ENCODE measurements around the gene METAP1D.

Gene METAP1D

DNA sequence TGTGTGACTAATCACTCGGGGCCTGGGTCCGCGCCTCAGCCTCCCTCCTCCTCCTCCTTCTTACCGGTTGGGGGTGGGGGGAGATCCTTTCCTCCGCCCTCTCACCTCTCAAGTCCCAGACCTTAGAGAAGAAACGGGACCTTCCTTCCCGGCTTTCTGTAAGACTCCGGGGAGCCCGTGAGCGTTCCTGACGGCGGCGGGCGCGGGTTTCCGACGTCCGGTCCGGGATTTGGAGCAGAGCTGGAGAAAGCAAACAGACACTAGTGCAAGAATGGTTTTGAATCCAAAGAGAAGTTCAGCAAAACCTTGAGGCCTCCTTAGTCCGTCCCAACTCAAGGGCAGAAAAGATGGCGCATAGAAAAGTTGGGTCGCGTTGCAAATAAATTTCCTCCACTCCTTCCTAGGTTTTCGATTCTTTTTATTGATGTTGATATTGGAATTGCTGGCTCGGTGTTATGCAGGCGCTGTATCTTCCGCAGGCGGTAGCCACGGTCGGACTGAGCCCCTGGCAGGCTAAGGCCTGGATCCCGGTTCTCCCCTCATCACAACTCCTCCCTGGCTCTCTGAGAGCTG, 87.5 kb downstream of the METAP1D start:
- no peak for DNase-seq (ENCODE audit: low read depth)
- H3K4me3 ChIP-seq (ENCODE audit: low read depth, low read length): peak overlapping the region; percentile 68

DNA sequence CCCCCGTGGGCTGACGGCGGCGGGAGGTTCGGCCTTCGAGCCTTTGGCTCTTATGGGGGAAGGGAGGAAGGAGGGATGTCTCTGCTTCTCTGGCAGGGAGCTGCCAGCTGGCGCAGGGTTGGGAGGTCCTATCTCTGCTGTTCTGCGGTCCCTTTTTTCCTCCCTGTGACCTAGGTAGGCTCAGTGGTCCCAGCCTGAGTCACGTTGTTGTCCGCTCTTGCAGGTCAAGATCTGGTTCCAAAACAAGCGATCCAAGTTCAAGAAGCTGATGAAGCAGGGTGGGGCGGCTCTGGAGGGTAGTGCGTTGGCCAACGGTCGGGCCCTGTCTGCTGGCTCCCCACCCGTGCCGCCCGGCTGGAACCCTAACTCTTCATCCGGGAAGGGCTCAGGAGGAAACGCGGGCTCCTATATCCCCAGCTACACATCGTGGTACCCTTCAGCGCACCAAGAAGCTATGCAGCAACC, 88.1 kb downstream of the METAP1D start:
- DNase-seq (ENCODE audit: low read depth): no peak
- peak overlapping the region; percentile 68 for H3K4me3 ChIP-seq (ENCODE audit: low read depth, low read length)

DNA sequence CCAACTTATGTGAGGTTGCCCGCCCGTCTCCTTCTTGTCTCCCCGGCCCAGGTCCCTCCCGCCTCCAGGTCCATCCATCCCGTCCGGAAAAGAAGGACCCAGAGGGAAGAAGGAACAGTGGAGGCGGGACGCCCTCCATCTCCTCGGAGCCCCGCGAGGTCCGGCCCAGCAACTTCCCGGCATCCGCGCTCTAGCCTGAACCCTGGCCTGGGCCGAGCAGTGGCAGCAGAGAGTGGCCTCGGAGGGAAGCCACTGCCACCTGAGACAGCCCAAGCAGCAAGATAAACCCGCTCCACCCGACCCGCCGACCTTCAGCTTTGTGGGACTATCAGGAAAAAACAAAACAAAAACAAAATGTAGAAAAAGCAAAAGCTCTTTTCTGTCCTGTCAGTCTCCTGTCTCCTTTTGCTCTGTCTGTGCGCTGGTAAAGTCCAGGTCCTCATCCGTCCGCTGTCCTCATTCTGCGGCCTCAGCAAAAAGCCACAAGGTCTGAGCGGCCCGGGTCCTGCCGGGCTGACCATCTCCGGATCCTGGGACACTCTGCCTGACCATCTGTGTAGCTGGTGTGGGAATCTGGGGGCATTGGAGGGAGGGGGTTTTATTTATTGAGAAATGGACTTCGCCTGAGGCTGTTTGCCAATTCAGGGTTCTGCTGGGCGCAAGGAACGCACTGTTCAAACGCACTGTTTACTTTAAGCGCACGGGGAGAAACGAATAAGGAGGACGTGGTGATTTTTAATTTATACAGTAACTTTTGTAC, 88.7 kb downstream of the METAP1D start:
- H3K4me3 ChIP-seq (ENCODE audit: low read depth, low read length): peak overlapping the region; percentile 68
- no peak for DNase-seq (ENCODE audit: low read depth)

DNA sequence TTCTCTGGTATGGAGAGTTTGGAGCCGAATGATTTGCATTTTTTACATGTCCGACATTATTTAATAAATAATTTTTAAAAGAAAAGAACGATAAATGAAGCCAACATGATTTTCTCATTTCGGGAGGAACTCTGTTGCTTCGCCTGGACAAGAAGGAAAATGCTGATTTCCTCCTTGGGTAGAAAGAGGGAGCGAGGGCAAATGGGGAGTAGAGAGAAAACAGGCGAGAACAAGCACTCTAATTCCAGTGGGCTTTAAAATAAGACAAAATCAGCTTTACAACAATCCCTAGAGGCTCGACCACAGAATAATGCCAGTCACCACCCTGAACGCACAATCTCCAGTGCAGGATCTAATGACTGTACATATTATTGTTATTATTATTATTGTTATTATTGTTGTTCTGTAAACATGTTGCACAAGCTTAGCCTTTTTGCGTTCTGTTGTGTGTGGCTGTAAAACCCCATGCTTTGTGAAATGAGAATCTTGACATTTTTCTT, 89.3 kb downstream of the METAP1D start:
- H3K4me3 ChIP-seq (ENCODE audit: low read depth, low read length): no peak overlapping the region

DNA sequence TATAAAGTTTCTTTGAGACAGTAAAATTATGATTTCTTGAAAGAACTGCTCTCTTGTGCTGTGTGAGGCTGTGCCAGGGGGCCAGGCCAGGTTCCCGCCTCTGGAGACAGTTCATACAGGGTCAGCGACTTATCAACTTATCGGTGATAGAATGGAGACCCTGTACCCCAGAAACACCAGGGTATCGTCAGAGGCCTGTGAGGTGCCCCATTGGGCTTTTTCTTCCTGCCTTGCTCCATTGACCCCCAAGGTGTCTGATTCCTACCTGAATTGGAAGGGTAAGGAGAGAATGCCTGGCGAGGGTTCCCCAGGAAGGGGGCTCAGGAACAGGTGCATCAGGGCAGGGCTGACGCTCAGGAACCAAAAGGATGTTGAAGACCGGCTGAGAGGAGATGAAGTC, 89.9 kb downstream of the METAP1D start:
- DNase-seq (ENCODE audit: low read depth): no peak

More for the DNA sequence above, 89.3 kb downstream of the METAP1D start:
- DNase-seq (ENCODE audit: low read depth): no peak

DNA sequence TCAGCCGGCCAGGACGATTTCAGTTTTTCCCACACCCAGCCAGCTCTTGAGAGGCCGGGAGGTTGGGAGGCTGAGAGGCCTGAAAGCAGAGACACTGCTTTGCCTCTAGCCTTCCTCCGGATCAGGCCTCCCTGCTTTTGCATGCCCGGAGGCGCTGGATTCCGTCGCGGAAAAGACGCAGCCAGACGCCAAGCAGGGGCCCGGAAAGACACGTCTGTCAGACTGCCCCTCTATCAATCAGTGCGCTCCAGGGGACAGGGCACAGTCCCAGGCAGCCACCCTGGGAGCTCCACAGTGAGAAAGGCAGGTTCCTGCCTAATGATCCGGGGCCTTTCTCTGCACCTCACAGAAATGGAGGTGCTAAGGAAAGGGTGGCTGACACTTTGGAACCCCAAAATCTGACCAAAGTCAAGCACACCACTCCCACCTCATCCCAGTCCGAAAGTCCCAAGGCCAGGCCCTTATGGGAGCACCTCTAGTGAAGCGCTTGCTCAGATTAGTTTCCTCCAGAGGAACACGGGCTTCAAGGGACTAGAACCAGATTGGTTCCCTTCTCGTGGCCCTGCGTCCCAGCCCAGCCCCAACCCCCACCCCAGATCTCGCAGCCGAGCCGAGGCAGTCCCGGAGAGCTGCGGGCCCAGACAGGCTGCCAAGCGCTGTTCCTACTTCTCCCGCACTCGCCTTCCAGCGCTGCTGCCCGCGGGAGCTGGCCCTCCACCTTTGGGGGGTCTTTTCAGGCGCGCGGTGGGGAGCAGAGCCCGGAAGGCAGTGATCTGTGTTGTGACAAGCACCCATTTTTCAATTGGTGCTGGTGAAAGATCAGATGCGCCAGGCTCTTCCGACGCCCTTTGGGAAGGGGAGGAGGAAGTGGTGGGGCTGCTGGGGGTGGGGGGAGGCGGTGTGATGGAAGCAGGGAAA, 90.5 kb downstream of the METAP1D start:
- H3K4me3 ChIP-seq (ENCODE audit: low read depth, low read length): no peak overlapping the region
- no peak for DNase-seq (ENCODE audit: low read depth)

More for the DNA sequence above, 89.9 kb downstream of the METAP1D start:
- no peak overlapping the region for H3K4me3 ChIP-seq (ENCODE audit: low read depth, low read length)

DNA sequence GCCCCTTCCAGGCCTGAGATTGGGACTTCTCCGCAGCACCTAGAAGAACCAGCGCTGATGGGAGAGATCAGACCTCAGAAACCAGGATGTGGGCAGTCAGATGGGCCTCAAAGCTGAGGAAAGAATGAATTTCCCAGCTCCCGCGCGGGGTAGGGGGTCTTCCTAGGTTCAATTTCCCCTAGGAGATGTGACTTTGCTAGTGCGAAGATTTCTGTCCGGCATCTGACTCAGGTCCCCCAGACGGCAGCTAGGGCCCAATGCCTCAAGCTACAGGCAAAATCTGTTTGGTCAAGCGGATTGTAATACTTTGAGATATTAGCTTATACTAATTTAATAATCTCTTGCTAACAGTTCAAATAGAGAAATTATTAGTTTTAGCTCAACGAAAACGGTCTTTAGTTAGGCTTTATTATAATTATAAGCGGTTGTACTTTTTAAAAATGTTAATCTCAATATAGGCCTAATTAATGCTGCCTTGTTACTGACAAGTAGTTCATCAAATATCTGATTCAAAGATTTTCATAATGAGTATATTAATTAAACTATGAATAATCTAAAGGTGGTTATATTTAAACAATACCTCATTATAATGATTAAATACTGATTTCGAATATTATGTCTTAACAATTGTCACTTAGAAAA, 91.4 kb downstream of the METAP1D start:
- H3K4me3 ChIP-seq (ENCODE audit: low read depth, low read length): no peak overlapping the region

DNA sequence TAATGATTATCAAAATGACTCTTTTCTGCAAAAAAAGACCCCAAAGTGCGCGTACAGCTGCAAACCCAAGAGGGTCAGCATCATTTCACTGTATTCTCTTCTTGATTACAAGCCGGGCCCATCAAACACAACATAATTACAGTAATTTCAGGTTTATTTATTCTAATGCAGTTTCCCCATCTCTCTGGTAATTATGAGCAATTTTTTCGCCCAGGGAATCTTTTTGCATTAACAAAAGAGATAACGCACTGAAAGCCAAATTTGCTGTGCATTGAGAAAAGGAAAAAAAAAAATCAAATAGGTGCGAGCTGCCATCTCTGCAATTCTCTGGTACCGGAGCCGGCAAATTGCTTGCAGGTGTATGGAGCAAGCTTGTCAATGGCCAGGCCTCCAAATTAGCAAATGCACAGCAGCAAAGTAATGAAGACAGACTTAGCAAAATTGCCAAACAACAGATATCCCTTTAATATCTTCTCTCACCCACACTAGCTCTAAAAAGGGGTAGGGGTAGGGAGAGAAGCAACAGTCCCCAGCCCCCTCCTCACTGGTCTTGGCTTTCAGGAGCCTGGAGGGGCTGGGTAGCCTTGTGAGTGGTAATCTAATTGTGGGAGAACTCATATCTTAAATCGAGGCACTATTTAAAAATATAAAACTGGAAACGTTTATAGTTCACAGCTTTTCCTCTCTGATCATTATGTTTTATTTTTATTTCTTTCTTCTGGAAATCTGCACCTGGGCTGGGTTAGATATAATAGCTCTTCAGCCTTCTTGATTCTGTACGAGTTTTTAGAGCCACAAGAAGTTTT, 92.2 kb downstream of the METAP1D start:
- no peak for DNase-seq (ENCODE audit: low read depth)
- no peak overlapping the region for H3K4me3 ChIP-seq (ENCODE audit: low read depth, low read length)

More for the DNA sequence above, 91.4 kb downstream of the METAP1D start:
- DNase-seq (ENCODE audit: low read depth): no peak

DNA sequence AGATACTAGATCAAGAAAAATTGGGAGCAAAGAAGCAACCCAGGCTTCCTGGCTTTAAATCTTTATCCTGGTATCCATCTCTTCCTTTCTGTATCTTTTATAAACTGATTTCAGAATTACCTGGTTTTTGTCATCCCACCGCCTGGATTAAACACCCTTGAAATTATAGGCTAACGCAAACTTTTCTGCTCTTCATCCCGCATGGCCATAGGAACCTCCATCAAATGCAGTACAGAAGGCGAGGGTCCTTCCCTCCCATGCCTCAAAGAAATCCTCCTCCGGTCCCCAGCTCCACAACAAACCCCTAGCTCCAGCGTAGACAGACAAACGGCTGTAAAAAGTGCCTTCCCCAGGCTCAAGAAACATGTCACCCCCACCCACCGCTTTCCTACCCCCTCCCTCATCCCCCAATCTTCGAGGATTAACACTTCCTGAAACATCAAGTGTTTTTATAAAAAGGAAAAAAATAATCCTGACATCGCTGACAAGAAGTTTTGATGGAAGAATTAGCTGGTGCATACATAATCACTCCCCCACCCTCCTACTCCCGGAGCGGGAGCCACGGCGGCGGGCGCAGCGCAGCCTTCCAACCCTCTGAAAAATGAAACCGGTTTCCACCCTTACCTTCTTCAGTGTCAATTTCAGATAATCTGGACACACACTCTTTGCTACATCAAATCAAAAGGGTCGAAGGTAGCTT, 93.1 kb downstream of the METAP1D start:
- H3K4me3 ChIP-seq (ENCODE audit: low read depth, low read length): peak overlapping the region; percentile 22

DNA sequence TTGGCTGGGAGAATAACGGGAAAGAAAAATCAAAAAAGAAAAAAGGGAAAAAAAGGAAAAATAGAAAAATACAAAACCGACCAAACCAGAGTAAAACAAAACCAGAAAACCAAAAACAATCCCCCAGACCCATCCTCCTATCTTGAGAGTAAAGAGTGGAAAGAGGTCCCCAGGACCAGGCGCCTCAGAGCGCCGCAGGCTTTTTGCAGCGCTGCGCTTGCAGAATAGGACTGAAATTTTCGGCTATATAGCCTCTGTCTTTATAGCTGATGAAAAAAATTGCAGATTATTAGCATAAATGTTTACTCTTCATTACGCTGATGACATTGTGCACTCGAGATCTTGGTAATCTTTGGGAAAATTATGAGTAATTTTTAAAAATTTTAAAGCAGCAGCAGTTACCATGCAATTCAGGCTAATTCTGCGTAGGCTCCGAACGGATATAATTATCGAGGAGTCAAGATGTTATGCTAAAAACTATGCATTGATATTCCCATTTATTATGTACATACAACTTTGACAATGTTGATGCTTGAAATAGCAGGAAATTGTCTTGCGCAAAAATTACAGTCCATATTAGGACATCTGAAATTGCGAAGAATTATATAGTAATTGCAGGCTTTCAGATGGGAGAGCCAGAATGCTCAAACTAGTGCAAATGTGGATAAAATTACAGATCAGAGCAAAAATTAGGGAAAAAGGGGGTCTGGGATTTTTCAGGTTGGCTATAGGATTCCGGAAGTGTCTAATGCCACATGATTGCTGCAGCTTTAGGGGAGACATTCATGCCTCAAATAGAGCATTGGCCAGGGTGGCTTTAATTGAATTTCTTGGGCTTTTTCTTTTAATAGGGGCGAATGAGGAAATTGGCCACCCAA, 93.9 kb downstream of the METAP1D start:
- peak overlapping the region; percentile 58 for H3K4me3 ChIP-seq (ENCODE audit: low read depth, low read length)
- DNase-seq (ENCODE audit: low read depth): no peak

More for the DNA sequence above, 93.1 kb downstream of the METAP1D start:
- DNase-seq (ENCODE audit: low read depth): no peak

DNA sequence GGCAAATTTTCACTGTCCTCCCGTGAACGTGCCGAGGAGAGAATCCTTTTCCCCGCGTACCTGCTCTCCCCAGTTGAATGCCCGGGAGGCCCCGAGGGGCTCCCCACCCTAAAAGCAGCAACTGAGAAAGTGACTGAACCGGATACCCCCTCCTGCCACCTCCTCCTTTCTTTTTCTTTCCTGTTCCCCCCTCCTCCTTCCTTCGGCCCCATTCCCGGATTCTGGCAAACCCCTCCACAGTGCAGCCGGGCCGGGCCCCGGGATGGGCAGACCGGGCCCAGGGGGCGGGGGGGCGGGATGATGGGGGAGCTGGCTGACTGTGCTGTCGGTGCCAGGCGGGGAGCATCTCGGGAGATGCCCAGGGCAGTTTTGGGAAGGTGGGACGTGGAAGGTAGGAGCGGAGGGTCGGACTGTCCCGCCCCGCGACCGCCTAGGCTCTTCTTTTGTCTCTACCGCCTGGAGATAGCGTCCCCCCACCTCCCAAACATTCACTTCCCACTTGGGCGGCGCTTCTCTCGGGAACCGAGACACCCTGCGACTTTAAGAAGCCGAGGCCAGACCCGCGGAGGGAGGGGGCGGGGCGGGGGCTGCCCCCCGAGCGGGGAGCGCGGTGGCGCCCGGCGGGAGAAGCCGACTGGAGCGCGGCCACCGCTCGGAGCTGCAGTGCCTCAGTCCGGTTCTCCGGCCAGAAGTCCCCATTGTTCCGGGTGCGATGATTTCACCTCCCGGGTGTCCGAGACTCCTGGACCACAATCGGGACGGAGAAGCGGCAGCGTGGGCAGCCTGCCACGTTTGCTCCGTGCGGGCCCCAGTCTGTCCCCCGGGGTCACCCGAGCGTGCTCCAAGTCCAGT, 94.8 kb downstream of the METAP1D start:
- DNase-seq (ENCODE audit: low read depth): no peak
- peak overlapping the region; percentile 58 for H3K4me3 ChIP-seq (ENCODE audit: low read depth, low read length)

DNA sequence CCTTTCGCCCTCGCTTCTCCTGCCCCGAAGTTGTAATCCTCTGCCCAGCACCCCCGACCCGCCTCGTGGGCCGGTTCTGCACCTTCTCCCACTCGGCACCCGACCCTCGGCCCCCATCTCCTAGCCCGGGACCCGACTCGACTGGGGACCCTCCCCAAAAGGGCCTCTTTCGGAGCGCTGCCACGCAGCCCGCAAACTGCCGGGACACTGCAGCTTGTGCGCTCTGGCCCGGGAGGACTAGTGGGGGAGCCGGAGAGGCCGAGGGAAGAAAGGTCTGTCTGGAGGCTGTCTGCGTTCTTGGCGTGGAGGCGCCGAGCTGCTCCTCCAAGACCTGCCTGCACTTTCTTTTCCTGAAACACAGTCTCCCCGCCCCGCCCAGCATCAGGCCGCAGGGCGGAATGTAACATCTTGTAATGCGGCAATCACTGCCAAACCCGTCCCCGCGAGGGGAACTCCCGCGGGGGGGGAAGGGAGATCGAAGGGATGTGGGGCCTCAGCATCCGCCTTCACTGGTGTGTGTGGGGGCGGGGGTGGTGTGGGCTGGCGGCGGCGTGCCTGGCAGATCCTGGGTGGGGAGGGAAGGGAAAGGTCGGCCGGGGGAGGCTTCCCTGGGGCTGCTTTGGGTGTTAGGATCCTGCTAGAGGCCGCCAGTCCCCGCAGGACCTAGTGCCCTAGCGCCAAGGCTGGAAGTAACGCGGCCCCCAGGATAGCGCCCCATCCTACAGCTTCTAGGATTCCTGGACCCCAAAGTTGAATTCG, 95.6 kb downstream of the METAP1D start:
- peak overlapping the region; percentile 58 for H3K4me3 ChIP-seq (ENCODE audit: low read depth, low read length)
- DNase-seq (ENCODE audit: low read depth): peak; percentile 73

DNA sequence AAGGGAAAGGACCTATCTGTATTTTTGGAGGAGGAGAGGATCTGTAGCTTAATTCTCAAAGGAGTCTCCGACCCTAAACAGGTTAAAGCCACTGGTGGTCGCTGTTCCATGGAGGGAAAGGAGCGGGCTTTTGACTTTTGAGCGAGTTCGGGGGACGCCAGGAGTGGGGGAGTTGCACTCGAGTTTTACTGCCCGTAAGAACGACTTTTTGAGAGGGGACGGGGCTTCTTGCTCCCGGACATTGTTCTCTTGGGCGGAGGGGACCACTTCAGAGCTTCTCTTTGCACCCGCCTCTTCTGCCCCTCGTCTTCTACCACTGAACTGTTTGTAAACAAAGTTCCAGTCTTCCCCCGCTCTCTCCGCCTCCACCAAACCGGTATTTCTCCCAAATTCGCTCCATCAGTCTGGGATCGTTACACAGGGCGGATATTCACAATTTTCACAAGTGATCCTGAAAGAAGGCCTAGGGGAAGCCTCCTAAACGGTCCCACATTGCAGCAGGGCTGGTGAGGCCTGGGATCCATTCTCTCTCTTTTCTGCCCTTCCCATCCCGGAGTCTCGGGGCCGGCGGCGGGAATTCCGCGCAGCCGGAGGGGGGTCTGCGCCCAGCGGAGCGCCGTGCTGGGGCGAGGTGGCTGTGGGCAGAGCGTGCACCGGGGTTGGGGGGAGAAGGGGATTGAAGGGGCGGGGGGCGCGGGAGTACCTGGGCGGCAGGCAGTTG, 96.3 kb downstream of the METAP1D start:
- H3K4me3 ChIP-seq (ENCODE audit: low read depth, low read length): peak overlapping the region; percentile 58
- DNase-seq (ENCODE audit: low read depth): no peak

DNA sequence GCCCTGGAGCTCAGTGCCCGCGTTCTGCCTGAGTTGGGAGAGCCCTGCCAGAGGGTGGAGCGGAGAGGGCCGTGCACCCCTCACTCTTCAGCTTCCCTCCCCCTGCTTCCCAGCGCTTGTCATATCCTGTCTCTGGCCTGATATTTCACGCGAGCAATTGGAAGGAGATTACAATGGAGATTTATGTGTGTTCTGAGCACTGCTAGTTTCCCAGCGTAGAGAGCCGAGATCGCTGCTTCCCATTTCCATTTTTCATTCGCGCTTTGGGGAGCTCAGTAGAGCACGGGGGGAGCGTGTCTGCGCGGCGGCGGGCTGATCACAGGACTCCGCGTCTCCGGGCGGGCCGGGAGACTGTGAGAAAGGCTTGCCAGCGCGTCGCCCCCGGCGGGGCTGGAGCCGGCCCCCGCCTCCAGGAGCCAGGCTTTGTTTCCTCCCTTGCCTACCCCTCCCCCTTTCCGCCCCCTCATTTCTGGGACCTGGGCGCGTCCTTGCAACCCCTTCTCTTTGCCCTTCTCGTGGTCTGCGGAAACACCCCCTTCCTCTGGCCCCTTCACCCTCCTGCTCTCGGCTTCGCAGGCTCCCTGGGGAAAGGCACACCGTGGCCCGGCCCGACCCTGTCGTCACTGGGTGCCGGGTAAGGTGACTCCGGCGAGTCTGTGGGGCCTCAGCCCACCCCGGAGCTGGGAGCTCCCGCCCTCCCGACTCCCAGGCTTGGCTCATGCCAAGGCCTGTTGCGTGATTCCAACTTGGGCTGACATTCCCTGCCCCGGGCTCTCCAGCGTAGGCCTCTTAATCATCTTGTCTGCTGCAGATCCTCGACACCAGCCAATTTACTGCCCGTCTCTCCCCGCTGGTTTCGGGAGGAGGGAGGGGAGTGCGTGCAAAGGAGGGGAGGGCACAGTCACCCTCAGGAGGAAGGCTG, 97.1 kb downstream of the METAP1D start:
- H3K4me3 ChIP-seq (ENCODE audit: low read depth, low read length): peak overlapping the region; percentile 58
- peak; percentile 79 for DNase-seq (ENCODE audit: low read depth)

All from skeletal muscle cell (primary cell).